Measurements from ENCODE around the gene UNC5C. TPM values are rescaled to one million over a fixed set of nuclear protein-coding genes. Genes with fewer than 3 reads are reported as not detected.

UNC5C gene
- total and polyA plus RNA-seq, 3 donors from 2014 or later = 6.8 to 22.8 (median 20.5) TPM

GRCh38 chr4:95457353-95457752 lies 91.4 kb downstream of the UNC5C start:
- WGBS, 2 donors = 58 to 76% methylated on average over 4 of the region's 4 CpGs
- Histone ChIP-seq H3K27ac (no peak overlapping the region), H3K4me1 (no peaks in the 10 kb centered on the region), H3K27me3 (no peaks in the 10 kb centered on the region), H3K36me3 (ENCODE audit: low read depth, missing control alignments) (no peaks in the 10 kb centered on the region), H3K4me3 (no peak overlapping the region), H3K9me3 (no peaks in the 10 kb centered on the region)
- no peak for DNase-seq
- TF ChIP-seq CTCF (IDR thresholded peaks at IDR 0.05) (no peak), POLR2A (IDR thresholded peaks at IDR 0.05) (no peak)
- intact Hi-C loops (cut with DNase I; ENCODE audit: low total_unique reads) = no loop called here

GRCh38 chr4:95450294-95450693 lies 98.5 kb downstream of the UNC5C start:
- Histone ChIP-seq H3K27ac (no peak overlapping the region), H3K4me3 (no peak overlapping the region), H3K9me3 (no peaks in the 10 kb centered on the region), H3K36me3 (ENCODE audit: low read depth, missing control alignments) (no peaks in the 10 kb centered on the region), H3K27me3 (no peaks in the 10 kb centered on the region), H3K4me1 (no peaks in the 10 kb centered on the region)
- WGBS, 2 donors = 72 to 90% methylated on average over 2 of the region's 2 CpGs
- TF ChIP-seq POLR2A (IDR thresholded peaks at IDR 0.05) = no peak
- no peak for TF ChIP-seq CTCF (IDR thresholded peaks at IDR 0.05)
- intact Hi-C loops (cut with DNase I; ENCODE audit: low total_unique reads) = no loop called here
- DNase-seq = no peak

DNA sequence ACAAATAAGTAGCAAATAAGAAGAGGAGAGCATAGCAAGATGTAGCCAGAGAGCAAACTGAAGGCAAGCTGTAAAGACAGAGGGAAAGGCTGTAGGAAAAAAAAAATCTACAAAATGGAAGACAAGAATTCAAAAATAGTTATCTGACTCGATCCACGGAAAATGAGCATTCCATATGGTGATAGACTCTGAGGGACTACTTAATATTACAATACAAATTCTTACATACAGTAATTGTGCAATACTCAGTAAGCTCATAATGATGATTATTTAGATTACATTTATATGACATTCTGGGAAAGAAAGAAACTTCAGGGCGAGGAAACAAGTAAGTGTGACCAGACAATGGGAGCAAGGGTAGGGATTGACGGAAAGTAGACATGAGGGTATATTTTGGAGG lies 102.6 kb downstream of the UNC5C start:
- Histone ChIP-seq H3K27ac (no peak overlapping the region), H3K36me3 (ENCODE audit: low read depth, missing control alignments) (no peaks in the 10 kb centered on the region), H3K4me1 (no peaks in the 10 kb centered on the region), H3K4me3 (no peak overlapping the region), H3K27me3 (no peaks in the 10 kb centered on the region), H3K9me3 (no peaks in the 10 kb centered on the region)
- 71 to 78% methylated on average over 4 of the region's 4 CpGs for WGBS, 2 donors
- intact Hi-C loops (cut with DNase I; ENCODE audit: low total_unique reads) = no loop called here
- TF ChIP-seq CTCF (IDR thresholded peaks at IDR 0.05) (no peak), POLR2A (IDR thresholded peaks at IDR 0.05) (no peak)
- DNase-seq = no peak

GRCh38 chr4:95445251-95445650 lies 103.5 kb downstream of the UNC5C start:
- no peak for DNase-seq
- Histone ChIP-seq H3K4me1 (no peaks in the 10 kb centered on the region), H3K27ac (no peak overlapping the region), H3K36me3 (ENCODE audit: low read depth, missing control alignments) (no peaks in the 10 kb centered on the region), H3K27me3 (no peaks in the 10 kb centered on the region), H3K4me3 (no peak overlapping the region), H3K9me3 (no peaks in the 10 kb centered on the region)
- TF ChIP-seq POLR2A (IDR thresholded peaks at IDR 0.05) = no peak
- no peak for TF ChIP-seq CTCF (IDR thresholded peaks at IDR 0.05)
- intact Hi-C loops (cut with DNase I; ENCODE audit: low total_unique reads) = no loop called here
- 37 to 50% methylated on average over 5 of the region's 5 CpGs for WGBS, 2 donors

- Histone ChIP-seq H3K4me1 (no peaks in the 10 kb centered on the region), H3K36me3 (ENCODE audit: low read depth, missing control alignments) (no peaks in the 10 kb centered on the region), H3K27me3 (no peaks in the 10 kb centered on the region), H3K27ac (no peak overlapping the region), H3K9me3 (no peaks in the 10 kb centered on the region), H3K4me3 (no peak overlapping the region)
- DNase-seq = no peak
- TF ChIP-seq POLR2A (IDR thresholded peaks at IDR 0.05) (no peak), CTCF (IDR thresholded peaks at IDR 0.05) (no peak)
- 56 to 80% methylated on average over 5 of the region's 5 CpGs for WGBS, 2 donors
- intact Hi-C loops (cut with DNase I; ENCODE audit: low total_unique reads) = no loop called here
Observed at GRCh38 chr4:95444812-95445211, 104.0 kb downstream of the UNC5C start.
